Subcutaneous abdominal adipose tissue (tissue), 5 donors: ENCODE data around the gene TTLL11.

Experiments
- H3K27ac ChIP-seq: one replicate; pipeline ENCODE4 v1.7.0; 2013; ENCODE audit warnings: low read depth, mild to moderate bottlenecking, inconsistent platforms, low read length, moderate library complexity
- H3K27me3 ChIP-seq, 5 donors: one replicate each; pipeline ENCODE4 v1.7.0; 2013; ENCODE audit warnings: low read length in 5 of 5, inconsistent platforms in 1 of 5; ENCODE audit not compliant: control insufficient read depth in 5 of 5, insufficient read depth in 4 of 5
- H3K36me3 ChIP-seq, 5 donors: one replicate each; pipeline ENCODE4 v1.7.0; 2013; ENCODE audit warnings: low read length in 5 of 5; ENCODE audit not compliant: control insufficient read depth in 5 of 5, insufficient read depth in 5 of 5
- H3K4me1 ChIP-seq, 5 donors: one replicate each; pipeline ENCODE4 v1.7.0; 2013; ENCODE audit warnings: low read length in 5 of 5, mild to moderate bottlenecking in 3 of 5, moderate library complexity in 1 of 5; ENCODE audit not compliant: control insufficient read depth in 5 of 5, insufficient read depth in 5 of 5
- H3K4me3 ChIP-seq, 5 donors: one replicate each; pipeline ENCODE4 v1.7.0; 2013; ENCODE audit warnings: low read length in 5 of 5, low read depth in 1 of 5
- H3K9ac ChIP-seq, 5 donors: one replicate each; pipeline ENCODE4 v1.7.0; 2013; ENCODE audit warnings: low read length in 5 of 5, mild to moderate bottlenecking in 4 of 5, moderate library complexity in 3 of 5
- H3K9me3 ChIP-seq, 5 donors: one replicate each; pipeline ENCODE4 v1.7.0; 2013; ENCODE audit warnings: low read length in 5 of 5; ENCODE audit not compliant: control insufficient read depth in 5 of 5
- donor health status: healthy.
- donor health status: healthy.
- donor health status: healthy.
- donor health status: healthy.
- donor health status: healthy.

TTLL11 gene

DNA sequence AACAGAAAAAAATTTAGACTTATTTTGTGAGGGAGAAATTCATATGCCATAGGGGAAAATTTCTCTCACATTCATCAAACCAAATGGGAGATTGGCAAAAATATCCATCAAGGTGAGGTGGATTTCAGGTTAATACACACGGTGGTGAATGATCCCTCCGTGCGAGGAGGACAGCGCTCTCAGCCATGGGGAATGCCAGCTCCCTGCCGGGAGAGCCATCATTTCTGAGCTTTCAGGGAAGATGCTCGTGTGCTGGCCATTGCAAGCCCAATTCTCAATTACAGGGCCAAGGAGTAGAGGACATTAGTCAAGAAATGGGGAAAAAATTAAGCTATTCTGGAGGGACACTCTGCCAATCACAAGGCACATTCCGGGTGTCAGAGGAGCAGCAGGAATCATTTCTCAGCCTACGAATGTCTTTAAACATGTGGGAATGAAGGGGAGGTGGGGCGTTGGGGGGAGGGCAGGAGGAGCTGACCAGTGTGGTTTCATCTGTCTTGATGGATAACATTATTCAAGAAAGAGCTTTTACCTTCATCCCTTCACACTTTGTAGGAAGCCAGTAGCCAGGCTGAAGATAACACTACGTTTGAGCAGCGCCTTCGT, 276.2 kb downstream of the TTLL11 start:
- peaks cover 0 to 21% (median 0%) of the 10 kb centered on the region in 5 donors for H3K4me1 ChIP-seq
- H3K27ac ChIP-seq, result no peak overlapping the region
- H3K36me3 ChIP-seq, result peaks cover 0 to 2% (median 0%) of the 10 kb centered on the region in 5 donors
- no peak overlapping the region for H3K9ac ChIP-seq
- no peak overlapping the region for H3K4me3 ChIP-seq
- peaks cover 0 to 3% (median 0%) of the 10 kb centered on the region in 5 donors for H3K27me3 ChIP-seq
- H3K9me3 ChIP-seq, result no peaks in the 10 kb centered on the region

DNA sequence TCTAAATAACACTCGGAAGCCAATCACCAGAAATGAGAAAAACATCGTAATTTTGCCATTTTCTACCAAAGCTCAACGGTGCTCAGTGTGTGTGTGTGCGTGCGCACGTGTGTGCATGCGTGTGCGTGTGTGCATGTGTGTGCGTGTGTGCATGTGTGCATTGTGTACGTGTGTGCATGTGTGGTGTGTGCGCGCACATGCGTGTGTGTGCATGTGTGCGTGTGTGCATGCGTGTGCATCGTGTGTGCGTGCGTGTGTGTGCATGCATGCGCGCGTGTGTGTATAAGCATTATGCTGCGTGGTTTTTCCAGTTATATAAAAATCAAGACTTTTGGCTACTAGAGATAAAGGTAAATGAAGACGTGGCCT, 276.7 kb downstream of the TTLL11 start:
- H3K4me3 ChIP-seq, result no peak overlapping the region
- no peak overlapping the region for H3K27ac ChIP-seq
- H3K27me3 ChIP-seq, result peaks cover 0 to 3% (median 0%) of the 10 kb centered on the region in 5 donors
- no peak overlapping the region for H3K9ac ChIP-seq
- peaks cover 0 to 2% (median 0%) of the 10 kb centered on the region in 5 donors for H3K36me3 ChIP-seq
- H3K9me3 ChIP-seq, result no peaks in the 10 kb centered on the region
- H3K4me1 ChIP-seq, result peaks cover 0 to 15% (median 0%) of the 10 kb centered on the region in 5 donors

DNA sequence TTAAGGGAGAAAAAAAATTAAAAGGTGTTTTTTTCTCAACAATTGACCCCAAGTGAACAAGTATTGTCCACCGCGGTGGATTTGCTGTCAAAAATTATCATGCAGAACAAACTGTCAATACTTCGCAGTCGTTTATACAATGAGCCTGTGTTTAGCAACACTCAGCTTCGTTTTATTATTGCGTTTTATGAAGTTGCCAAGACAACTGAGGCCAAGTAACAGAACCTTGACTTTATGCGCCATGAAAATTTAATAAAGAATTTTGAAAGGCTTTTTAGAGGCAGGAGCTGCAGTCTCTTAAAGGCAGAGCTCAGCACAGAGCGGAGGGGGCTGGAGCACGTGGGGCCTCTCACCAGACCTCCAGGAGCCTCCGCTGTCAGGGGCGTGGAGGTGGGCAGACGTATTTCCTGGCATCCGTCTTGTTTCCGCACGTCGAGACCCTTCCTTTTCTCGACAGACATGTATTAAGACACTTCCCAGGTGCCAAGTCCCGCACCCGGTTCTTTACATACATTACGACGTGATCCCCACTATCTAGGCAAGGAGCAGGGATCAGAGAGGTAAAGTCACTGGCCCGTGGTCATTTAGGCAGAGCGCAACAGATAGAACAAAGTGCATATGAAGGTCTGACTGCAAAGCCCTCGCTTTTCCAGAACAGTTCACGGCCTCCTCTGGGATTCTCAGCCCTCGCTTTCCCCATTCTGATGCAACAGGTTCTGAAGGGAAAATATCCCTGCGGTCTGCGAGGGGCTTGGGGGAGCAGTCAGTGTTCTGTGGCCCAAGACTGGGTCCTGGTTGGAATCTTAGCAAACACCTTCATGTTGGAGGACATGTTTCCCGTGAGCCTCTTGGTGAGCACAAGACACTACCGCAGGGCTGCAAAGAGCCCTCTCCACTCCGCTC, 277.3 kb downstream of the TTLL11 start:
- Histone ChIP-seq H3K27ac (no peak overlapping the region), H3K9ac (no peak overlapping the region), H3K27me3 (peaks cover 0 to 3% (median 0%) of the 10 kb centered on the region in 5 donors), H3K4me1 (peaks cover 0 to 10% (median 0%) of the 10 kb centered on the region in 5 donors), H3K4me3 (no peak overlapping the region), H3K9me3 (no peaks in the 10 kb centered on the region), H3K36me3 (no peaks in the 10 kb centered on the region)

DNA sequence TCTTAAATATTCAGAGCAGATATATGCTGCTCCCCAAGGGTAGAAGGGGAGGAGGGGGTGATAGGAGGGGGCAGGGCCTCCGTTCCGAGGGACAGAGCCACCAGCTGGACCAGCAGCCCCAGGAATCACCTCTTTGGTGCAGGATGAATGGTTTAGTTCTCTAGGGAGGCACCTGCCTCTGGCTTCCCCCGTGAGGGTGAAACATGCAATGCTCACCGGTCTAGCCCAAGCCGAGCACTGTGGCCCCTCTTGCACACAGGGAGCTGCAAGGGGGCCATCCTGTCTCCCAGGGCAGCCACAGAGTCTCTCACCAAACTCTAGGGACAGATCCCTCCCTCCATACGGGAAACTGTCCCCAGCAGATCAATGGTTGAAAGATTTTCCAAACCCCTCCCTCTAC, 278.0 kb downstream of the TTLL11 start:
- no peak overlapping the region for H3K4me3 ChIP-seq
- no peaks in the 10 kb centered on the region for H3K9me3 ChIP-seq
- peaks cover 0 to 9% (median 0%) of the 10 kb centered on the region in 5 donors for H3K4me1 ChIP-seq
- no peak overlapping the region for H3K9ac ChIP-seq
- no peak overlapping the region for H3K27ac ChIP-seq
- H3K27me3 ChIP-seq, result peaks cover 0 to 3% (median 0%) of the 10 kb centered on the region in 5 donors
- H3K36me3 ChIP-seq, result no peaks in the 10 kb centered on the region

DNA sequence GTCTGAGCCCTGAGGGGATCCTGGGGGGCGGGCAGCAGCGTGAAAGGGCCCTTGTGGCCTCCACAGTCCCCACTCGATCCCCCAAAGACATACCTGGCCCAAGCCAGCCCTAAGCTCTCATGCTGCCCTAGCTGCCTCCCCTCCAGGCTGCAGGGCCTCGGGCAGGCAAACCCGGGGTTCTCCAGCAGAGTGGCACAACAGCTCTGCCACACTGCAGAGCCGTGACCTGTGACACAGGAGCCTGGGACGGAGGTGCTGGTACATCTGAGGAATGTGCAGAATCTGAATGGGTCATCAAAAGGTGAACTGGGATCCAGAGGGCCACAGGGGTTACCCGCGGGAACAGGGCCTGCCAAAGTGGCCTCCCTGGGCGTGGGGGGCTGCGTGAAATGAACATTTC, 278.5 kb downstream of the TTLL11 start:
- Histone ChIP-seq H3K27me3 (peaks cover 0 to 3% (median 0%) of the 10 kb centered on the region in 5 donors), H3K27ac (no peak overlapping the region), H3K4me1 (peaks cover 0 to 9% (median 0%) of the 10 kb centered on the region in 5 donors), H3K4me3 (no peak overlapping the region), H3K9me3 (no peaks in the 10 kb centered on the region), H3K9ac (no peak overlapping the region), H3K36me3 (no peaks in the 10 kb centered on the region)

DNA sequence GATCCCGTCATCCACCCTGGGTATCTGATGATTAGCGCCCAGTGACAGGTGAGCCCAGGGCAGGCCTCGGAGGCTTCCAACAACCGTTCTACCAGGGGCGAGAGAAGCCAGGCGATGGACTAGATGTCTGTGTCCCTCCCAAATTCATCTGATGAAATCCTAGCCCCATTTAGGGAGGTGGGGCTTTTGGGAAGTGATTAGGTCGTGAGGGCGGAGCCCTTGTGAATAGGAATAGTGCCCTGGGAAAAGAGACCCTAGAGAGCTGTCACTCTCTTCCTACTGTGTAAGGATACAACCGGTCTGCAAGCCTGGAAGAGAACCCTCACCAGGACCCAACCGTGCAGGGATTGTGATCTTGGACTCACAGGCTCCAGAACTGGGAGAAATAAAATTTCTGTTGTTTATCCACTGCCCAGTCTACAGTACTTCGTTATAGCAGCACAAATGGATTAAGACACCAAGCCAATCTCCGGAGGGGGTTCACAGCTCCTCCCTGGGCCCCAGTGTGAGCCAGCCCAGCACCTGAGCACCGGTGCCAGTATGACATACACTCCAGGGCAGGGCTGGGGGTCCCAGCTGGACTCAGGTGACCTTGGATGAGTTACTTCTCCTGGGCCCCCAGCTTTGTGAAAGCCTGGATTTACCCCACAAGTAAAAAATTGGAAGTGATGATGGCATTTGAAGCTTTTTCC, 279.4 kb downstream of the TTLL11 start:
- H3K4me3 ChIP-seq, result no peak overlapping the region
- peaks cover 0 to 4% (median 0%) of the 10 kb centered on the region in 5 donors for H3K4me1 ChIP-seq
- H3K27me3 ChIP-seq, result peaks cover 0 to 3% (median 0%) of the 10 kb centered on the region in 5 donors
- no peaks in the 10 kb centered on the region for H3K9me3 ChIP-seq
- no peak overlapping the region for H3K9ac ChIP-seq
- H3K36me3 ChIP-seq, result no peaks in the 10 kb centered on the region
- H3K27ac ChIP-seq, result no peak overlapping the region

DNA sequence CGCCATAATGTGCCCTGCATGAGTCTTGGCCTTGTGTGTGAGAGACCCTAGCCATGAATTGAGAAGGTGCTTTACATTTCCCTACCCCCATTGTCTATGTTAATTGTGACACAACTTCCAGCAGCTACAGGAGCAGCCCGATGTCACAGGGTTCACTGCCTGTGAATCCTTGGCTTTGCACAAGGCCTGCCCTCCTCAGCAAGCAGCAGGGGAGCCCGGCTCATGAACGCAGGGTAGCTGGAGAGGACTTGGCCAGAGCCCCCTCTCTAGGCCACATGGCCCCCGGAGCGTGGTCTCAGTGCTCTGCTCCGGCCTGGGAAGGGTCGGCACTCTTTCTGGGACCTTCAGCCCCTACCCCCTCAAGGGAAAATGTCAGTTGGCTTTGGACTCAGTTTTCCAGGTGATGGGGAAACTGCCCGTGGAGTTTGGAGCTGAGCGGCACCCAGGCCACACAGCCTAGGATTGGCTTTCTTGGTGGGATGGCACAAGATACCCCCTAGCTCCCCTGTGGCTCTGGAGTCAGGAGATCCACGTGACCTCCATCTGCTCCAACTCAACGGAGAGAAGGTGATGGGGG, 280.9 kb downstream of the TTLL11 start:
- Histone ChIP-seq H3K4me1 (peaks cover 0 to 4% (median 0%) of the 10 kb centered on the region in 5 donors), H3K27me3 (peaks cover 0 to 3% (median 0%) of the 10 kb centered on the region in 5 donors), H3K36me3 (no peaks in the 10 kb centered on the region), H3K9me3 (no peaks in the 10 kb centered on the region), H3K9ac (no peak overlapping the region), H3K4me3 (no peak overlapping the region), H3K27ac (no peak overlapping the region)

DNA sequence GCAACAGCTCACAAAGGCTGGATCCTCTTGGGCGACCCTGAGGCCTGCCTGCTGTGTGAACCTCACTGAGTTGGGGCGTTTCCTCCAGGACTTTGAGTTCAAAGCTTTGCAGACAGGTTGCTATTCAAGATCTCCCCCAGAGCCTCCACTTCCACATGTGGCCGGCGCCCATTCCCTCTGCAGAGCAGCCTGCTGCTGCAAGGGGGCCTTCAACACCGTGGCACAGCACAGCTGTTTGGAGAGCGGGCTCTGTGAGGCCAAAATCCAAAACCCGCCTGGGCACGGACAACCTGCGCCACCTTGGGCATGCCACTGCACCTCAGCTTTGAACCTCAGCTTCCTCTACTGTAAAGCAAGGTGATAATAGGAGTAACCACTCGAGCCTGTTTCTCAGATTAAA, 281.4 kb downstream of the TTLL11 start:
- Histone ChIP-seq H3K27ac (no peak overlapping the region), H3K4me1 (peaks cover 0 to 4% (median 0%) of the 10 kb centered on the region in 5 donors), H3K9ac (no peak overlapping the region), H3K27me3 (peaks cover 0 to 3% (median 0%) of the 10 kb centered on the region in 5 donors), H3K4me3 (no peak overlapping the region), H3K36me3 (no peaks in the 10 kb centered on the region), H3K9me3 (no peaks in the 10 kb centered on the region)

DNA sequence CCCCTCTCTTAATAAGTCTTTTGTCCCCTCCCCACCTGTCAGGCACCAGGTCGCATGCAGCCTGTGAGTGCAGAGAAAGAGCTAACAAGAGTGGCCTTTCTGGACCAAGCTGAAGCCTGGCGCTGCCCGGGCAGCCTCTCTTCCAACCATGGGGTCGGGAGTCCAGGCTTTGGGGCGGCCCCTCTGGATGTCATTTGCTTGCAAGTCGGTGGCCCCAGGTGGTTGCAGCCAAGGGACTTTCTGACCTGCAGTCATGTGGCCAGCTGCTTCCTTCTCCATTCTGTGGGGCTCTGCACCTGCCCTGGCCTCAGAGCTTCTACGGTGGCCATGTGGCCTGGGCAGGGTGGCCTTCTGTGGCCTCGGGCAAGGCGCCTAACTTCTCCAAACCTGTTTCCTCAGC, 282.0 kb downstream of the TTLL11 start:
- no peak overlapping the region for H3K27ac ChIP-seq
- H3K4me3 ChIP-seq, result no peak overlapping the region
- H3K4me1 ChIP-seq, result peaks cover 0 to 4% (median 0%) of the 10 kb centered on the region in 5 donors
- H3K36me3 ChIP-seq, result no peaks in the 10 kb centered on the region
- H3K9me3 ChIP-seq, result no peaks in the 10 kb centered on the region
- H3K9ac ChIP-seq, result no peak overlapping the region
- H3K27me3 ChIP-seq, result peaks cover 0 to 2% (median 0%) of the 10 kb centered on the region in 5 donors
